ENCODE results near the gene OMG.

GRCh38 chr17:31248986-31249834 lies 47.8 kb downstream of the OMG start:
- no peak for TF ChIP-seq CTCF (IDR thresholded peaks at IDR 0.05)
- TF ChIP-seq POLR2A (IDR thresholded peaks at IDR 0.05): no peak

All from esophagus squamous epithelium (tissue), 4 donors.